OCI-LY1 (cell line): ENCODE results near the gene TUBGCP6.

Experiments used
- H2AFZ ChIP-seq: fragments of 200-600 bp; sonication (generic), shearing (Covaris generic); 2 replicates; pipeline ENCODE4 v1.6.0; 2014; ENCODE audit warnings: antibody characterized with exemption, mild to moderate bottlenecking, low read length
- H3F3A ChIP-seq: fragments of 200-600 bp; sonication (generic), shearing (Covaris generic); 2 replicates; pipeline ENCODE4 v1.6.0; 2014; ENCODE audit warnings: mild to moderate bottlenecking, antibody characterized with exemption, low read length, moderate library complexity; ENCODE audit not compliant: insufficient read depth
- H3K27ac ChIP-seq: fragments of 200-600 bp; sonication (generic); 2 replicates; pipeline ENCODE4 v1.5.1; 2014; ENCODE audit warnings: low read length, mixed run types, mild to moderate bottlenecking, low read depth; ENCODE audit not compliant: poor library complexity, severe bottlenecking
- H3K27me3 ChIP-seq: fragments of 200-600 bp; sonication (generic); 2 replicates; pipeline ENCODE4 v1.6.0; 2014; ENCODE audit warnings: antibody characterized with exemption, mild to moderate bottlenecking, low read length, moderate library complexity; ENCODE audit not compliant: insufficient read depth
- H3K36me3 ChIP-seq: fragments of 200-600 bp; sonication (generic); 2 replicates; pipeline ENCODE4 v1.6.1; 2014; ENCODE audit warnings: mild to moderate bottlenecking, antibody characterized with exemption, low read length, moderate library complexity, mixed read lengths; ENCODE audit not compliant: insufficient read depth
- H3K4me1 ChIP-seq: fragments of 200-600 bp; sonication (generic); 2 replicates; pipeline ENCODE4 v1.5.1; 2014; ENCODE audit warnings: mild to moderate bottlenecking, low read length, moderate library complexity; ENCODE audit not compliant: insufficient read depth, severe bottlenecking
- H3K4me2 ChIP-seq: fragments of 200-600 bp; sonication (generic), shearing (Covaris generic); 2 replicates; pipeline ENCODE4 v1.6.1; 2014; ENCODE audit warnings: low read length
- H3K4me3 ChIP-seq: fragments of 200-600 bp; sonication (generic); 2 replicates; pipeline ENCODE4 v1.5.1; 2014; ENCODE audit warnings: low read length, low read depth, mild to moderate bottlenecking, mixed read lengths; ENCODE audit not compliant: poor library complexity, severe bottlenecking
- H3K79me2 ChIP-seq: fragments of 200-600 bp; shearing (Covaris generic); 2 replicates; pipeline ENCODE4 v1.6.1; 2016; ENCODE audit warnings: mixed run types, low read length, mixed read lengths; ENCODE audit not compliant: insufficient read depth
- H3K9ac ChIP-seq: fragments of 200-600 bp; sonication (generic), shearing (Covaris generic); 2 replicates; pipeline ENCODE4 v1.6.1; 2014; ENCODE audit warnings: mild to moderate bottlenecking, low read length, mixed read lengths
- H3K9me2 ChIP-seq: fragments of 200-600 bp; sonication (generic), shearing (Covaris generic); 2 replicates; pipeline ENCODE4 v1.6.1; 2014; ENCODE audit warnings: low read depth, mild to moderate bottlenecking, low read length, mixed read lengths
- H3K9me3 ChIP-seq: fragments of 200-600 bp; shearing (Covaris generic); 2 replicates; pipeline ENCODE4 v1.6.1; 2014; ENCODE audit warnings: low read length, mixed read lengths
- H4K20me1 ChIP-seq: fragments of 200-600 bp; sonication (generic), shearing (Covaris generic); 2 replicates; pipeline ENCODE4 v1.6.0; 2016; ENCODE audit warnings: mild to moderate bottlenecking, low read length; ENCODE audit not compliant: insufficient read depth
- CTCF ChIP-seq: fragments of 200-600 bp; sonication (generic), shearing (Covaris generic); IDR thresholded peaks from 2 replicates; pipeline ENCODE4 v1.5.1; 2017; ENCODE audit warnings: mild to moderate bottlenecking, antibody characterized with exemption, low read length, moderate library complexity, mixed read lengths
- EZH2 ChIP-seq: fragments of 200-600 bp; sonication (generic), shearing (Covaris generic); IDR thresholded peaks from 2 replicates; pipeline ENCODE4 v1.8.0; 2017; ENCODE audit warnings: borderline replicate concordance, mixed run types, mild to moderate bottlenecking, antibody characterized with exemption, low read length, moderate library complexity, mixed read lengths

TUBGCP6 gene

DNA sequence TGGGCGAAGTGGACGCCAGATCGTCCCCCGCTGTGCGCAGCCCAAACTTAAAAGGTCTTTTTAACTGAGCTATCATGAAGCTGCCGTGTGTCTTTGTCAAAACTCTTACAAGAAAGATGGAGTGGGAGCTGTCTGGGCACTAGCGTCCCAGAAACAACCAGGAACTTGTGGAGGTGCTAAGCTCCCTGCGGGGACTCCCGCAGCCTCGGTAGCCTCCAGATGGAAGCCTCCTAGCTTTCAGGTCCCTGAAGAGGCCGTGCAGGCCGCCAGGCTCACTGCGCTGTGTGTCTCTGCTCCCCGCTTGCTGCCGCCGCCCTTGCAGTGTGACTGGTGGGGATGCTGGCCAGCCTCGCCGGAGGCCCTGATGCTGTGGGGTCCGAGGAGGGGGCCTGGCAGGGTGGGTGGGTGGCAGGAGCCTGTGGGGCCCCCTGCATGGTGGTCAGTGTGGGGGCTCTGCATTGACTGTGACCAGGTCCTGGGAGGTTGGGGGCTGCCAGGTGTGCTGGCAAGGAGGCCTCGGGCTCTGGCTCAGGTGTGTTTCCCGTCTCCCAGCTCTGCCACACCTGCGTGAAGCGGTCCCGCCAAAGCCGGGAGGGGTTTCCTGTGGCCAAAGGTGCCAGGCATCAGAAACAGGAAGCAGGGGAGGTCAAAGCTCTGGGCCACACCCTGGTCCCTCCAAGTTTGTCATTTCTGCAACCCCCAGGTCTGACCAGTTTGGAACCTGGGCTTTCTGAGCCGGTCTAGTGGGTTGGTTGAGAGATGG, 57.9 kb downstream of the TUBGCP6 start:
- Histone ChIP-seq H4K20me1 (no peaks in the 10 kb centered on the region), H3F3A (peaks cover 19% of the 10 kb centered on the region; the same call in 1 of the 2 replicates), H3K9ac (peak overlapping the region; percentile 100), H3K4me1 (peaks cover 70% of the 10 kb centered on the region), H3K27me3 (peaks cover 4% of the 10 kb centered on the region; the same call in 1 of the 2 replicates), H3K27ac (peak overlapping the region; percentile 100), H3K79me2 (peaks cover 5% of the 10 kb centered on the region; the same call in 1 of the 2 replicates), H2AFZ (no peak overlapping the region), H3K9me2 (no peaks in the 10 kb centered on the region), H3K4me2 (peak overlapping the region; percentile 94), H3K9me3 (no peaks in the 10 kb centered on the region), H3K4me3 (peak overlapping the region; percentile 97), H3K36me3 (peaks cover 18% of the 10 kb centered on the region; the same call in 1 of the 2 replicates)
- TF ChIP-seq EZH2 (no peak), CTCF (no peak)

DNA sequence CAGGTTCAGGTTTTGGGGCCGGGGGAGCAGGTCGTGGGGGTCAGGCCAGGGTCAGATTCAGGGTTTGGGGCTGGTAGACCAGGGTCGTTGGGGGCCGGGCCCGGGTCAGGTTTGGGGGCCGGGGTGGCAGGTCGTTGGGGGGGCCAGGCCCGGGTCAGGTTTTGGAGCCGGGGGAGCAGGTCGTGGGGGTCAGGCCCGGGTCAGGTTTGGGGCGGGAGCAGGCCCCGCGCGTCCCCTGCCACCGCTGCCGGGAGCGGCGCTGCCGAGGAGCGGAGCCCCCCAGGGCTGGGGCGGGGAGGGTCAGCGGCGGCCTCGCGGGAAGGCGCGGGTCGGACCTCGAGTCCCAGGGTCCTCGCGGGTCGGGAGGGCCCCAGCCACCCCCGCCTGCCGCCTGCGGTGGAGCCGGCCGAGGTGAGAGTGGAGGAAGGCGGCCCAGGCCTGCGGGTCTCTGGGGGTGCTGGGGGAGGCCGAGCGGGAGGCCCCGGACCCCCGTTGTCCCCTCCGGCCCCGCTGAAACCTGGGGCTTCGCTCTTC, 58.6 kb downstream of the TUBGCP6 start:
- peaks cover 63% of the 10 kb centered on the region for H3K4me1 ChIP-seq

More for the DNA sequence above, 58.6 kb downstream of the TUBGCP6 start:
- TF ChIP-seq CTCF (no peak), EZH2 (no peak)
- H3K4me2 ChIP-seq, result peak overlapping the region; percentile 94
- H3K9me3 ChIP-seq, result no peaks in the 10 kb centered on the region
- H3K4me3 ChIP-seq, result peak overlapping the region; percentile 97
- peaks cover 5% of the 10 kb centered on the region; the same call in 1 of the 2 replicates for H3K79me2 ChIP-seq
- peak overlapping the region; percentile 100 for H3K9ac ChIP-seq
- no peaks in the 10 kb centered on the region for H3K9me2 ChIP-seq
- H2AFZ ChIP-seq, result no peak overlapping the region
- H3K27ac ChIP-seq, result peak overlapping the region; percentile 100
- H3K27me3 ChIP-seq, result peaks cover 4% of the 10 kb centered on the region; the same call in 1 of the 2 replicates
- H3K36me3 ChIP-seq, result peaks cover 15% of the 10 kb centered on the region; the same call in 1 of the 2 replicates
- H3F3A ChIP-seq, result peaks cover 15% of the 10 kb centered on the region; the same call in 1 of the 2 replicates
- no peaks in the 10 kb centered on the region for H4K20me1 ChIP-seq
